HCT116 (cell line): ENCODE measurements around the gene GALM. TPM values are rescaled to one million over a fixed set of nuclear protein-coding genes. Genes with fewer than 3 reads are reported as not detected.

Experiments used
- ATAC-seq: fragments of 200-7000 bp; cut with Tn5 transposase; 2 replicates; pipeline ENCODE4 v1.9.1; 2020; ENCODE audit warnings: mild to moderate bottlenecking, moderate library complexity
- BruUV-seq: library from RNA; stranded (reverse); fragments of 400-500 nt; replicated peaks from 2 replicates; lab custom pipeline; 2021; lab: Mats Ljungman, UMichigan
- CTCF ChIA-PET: fragments of 300-600 bp; sonication (Branson Sonifier 250); formaldehyde crosslinking; loops from one replicate; lab custom pipeline; 2021; ENCODE audit warnings: antibody characterized with exemption; lab: Charles Lee
- POLR2A ChIA-PET: fragments of 300-600, 350-600 bp; sonication (Branson Sonifier 250); formaldehyde crosslinking; loops from one replicate; lab custom pipeline; 2021; ENCODE audit warnings: antibody characterized with exemption; lab: Charles Lee
- RAD21 ChIA-PET, 2 experiments: fragments of 300-600 bp; sonication (Branson Sonifier 250); formaldehyde crosslinking; loops; one replicate each; lab custom pipeline; 2023; ENCODE audit warnings: low total read pairs in 2 of 2; ENCODE audit not compliant: uncharacterized antibody in 2 of 2, unreplicated experiment in 2 of 2, low non-redundant PET in 1 of 2; lab: Charles Lee
- DNase-seq: peaks from one replicate; pipeline ENCODE4 v3.0.0-alpha.2; 2010; ENCODE audit warnings: low read depth, low spot score
- H2AFZ ChIP-seq: fragments of 200-600 bp; shearing (Covaris generic), sonication (generic); 2 replicates; pipeline ENCODE4 v1.6.1; 2017; ENCODE audit warnings: low read depth, mixed run types, mixed read lengths, antibody characterized with exemption, low read length; ENCODE audit not compliant: poor library complexity, severe bottlenecking
- H3K27ac ChIP-seq: 2 replicates; pipeline ENCODE4 v1.5.1; 2012; ENCODE audit warnings: low read depth, low read length
- H3K27me3 ChIP-seq: fragments of 200-600 bp; sonication (generic); 2 replicates; pipeline ENCODE4 v1.6.1; 2016; ENCODE audit warnings: mixed run types, low read length, mixed read lengths; ENCODE audit not compliant: insufficient read depth
- H3K36me3 ChIP-seq, 2 experiments: fragments of 200-500 bp in 1 of 2; fragments of 200-600 bp in 1 of 2; sonication (Bioruptor generic) in 1 of 2; sonication (generic) in 1 of 2; 2 replicates each; pipeline versions ENCODE4 v1.5.1 to v1.6.1; 2014 to 2016; ENCODE audit warnings: low read length in 2 of 2, inconsistent platforms in 1 of 2, mixed read lengths in 1 of 2, mixed run types in 1 of 2; ENCODE audit not compliant: insufficient read depth in 2 of 2, control insufficient read depth in 1 of 2
- H3K4me1 ChIP-seq, 2 experiments: fragments of 200-600 bp in 1 of 2; sonication (generic) in 1 of 2; 2 replicates each; pipeline versions ENCODE4 v1.5.1 to v1.6.1; 2012 to 2017; ENCODE audit warnings: low read length in 2 of 2, inconsistent platforms in 1 of 2, mild to moderate bottlenecking in 1 of 2, mixed read lengths in 1 of 2, mixed run types in 1 of 2, moderate library complexity in 1 of 2; ENCODE audit not compliant: insufficient read depth in 2 of 2, control insufficient read depth in 1 of 2
- H3K4me2 ChIP-seq: fragments of 200-600 bp; sonication (generic); 2 replicates; pipeline ENCODE4 v1.6.1; 2017; ENCODE audit warnings: mixed run types, low read length, mixed read lengths
- H3K4me3 ChIP-seq, 2 experiments: fragments of 200-600 bp in 1 of 2; sonication (generic) in 1 of 2; replicated peaks in 1 of 2; 2 replicates each; pipeline ENCODE4 v1.5.1; 2011 to 2016; ENCODE audit warnings: low read length in 2 of 2, control low read depth in 1 of 2, low read depth in 1 of 2, mild to moderate bottlenecking in 1 of 2, mixed read lengths in 1 of 2, mixed run types in 1 of 2
- H3K79me2 ChIP-seq: fragments of 200-600 bp; sonication (generic); 2 replicates; pipeline ENCODE4 v1.6.1; 2017; ENCODE audit warnings: mild to moderate bottlenecking, mixed run types, low read length, moderate library complexity, mixed read lengths; ENCODE audit not compliant: insufficient read depth
- H3K9ac ChIP-seq: fragments of 200-600 bp; sonication (generic); 2 replicates; pipeline ENCODE4 v1.6.1; 2016; ENCODE audit warnings: low read length, mixed read lengths
- H3K9me2 ChIP-seq: fragments of 200-600 bp; sonication (generic), shearing (Covaris generic); 2 replicates; pipeline ENCODE4 v1.6.1; 2017; ENCODE audit warnings: mixed run types, mild to moderate bottlenecking, moderate library complexity; ENCODE audit not compliant: insufficient read depth
- H3K9me3 ChIP-seq, 2 experiments: fragments of 200-500 bp in 1 of 2; fragments of 200-600 bp in 1 of 2; sonication (Bioruptor generic) in 1 of 2; sonication (generic) in 1 of 2; 2 replicates each; pipeline ENCODE4 v1.6.1; 2014 to 2017; ENCODE audit warnings: low read length in 2 of 2, mixed read lengths in 2 of 2, inconsistent platforms in 1 of 2, low read depth in 1 of 2, mild to moderate bottlenecking in 1 of 2, mixed run types in 1 of 2, moderate library complexity in 1 of 2; ENCODE audit not compliant: control insufficient read depth in 1 of 2, insufficient read depth in 1 of 2
- H4K20me1 ChIP-seq: fragments of 200-600 bp; sonication (generic), shearing (Covaris generic); 2 replicates; pipeline ENCODE4 v1.6.1; 2017; ENCODE audit warnings: mixed run types, mild to moderate bottlenecking, moderate library complexity; ENCODE audit not compliant: insufficient read depth
- CBX3 ChIP-seq: IDR thresholded peaks from 2 replicates; pipeline ENCODE4 v1.6.1; 2012; ENCODE audit warnings: low read depth
- CEBPB ChIP-seq: IDR thresholded peaks from 2 replicates; pipeline ENCODE4 v1.6.1; 2012; ENCODE audit warnings: low read depth
- CTCF ChIP-seq, 3 experiments: fragments of 200-600 bp in 1 of 3; sonication (generic) in 1 of 3; IDR thresholded peaks in 2 of 3; conservative IDR thresholded peaks in 1 of 3; 2 replicates each; pipeline ENCODE4 v1.5.1; 2012 to 2017; ENCODE audit warnings: low read depth in 2 of 3, low read length in 2 of 3, antibody characterized with exemption in 1 of 3, borderline replicate concordance in 1 of 3, control low read depth in 1 of 3, mild to moderate bottlenecking in 1 of 3, mixed read lengths in 1 of 3, mixed run types in 1 of 3, moderate library complexity in 1 of 3; ENCODE audit not compliant: insufficient read depth in 1 of 3
- EGR1 ChIP-seq: IDR thresholded peaks from 2 replicates; pipeline ENCODE4 v1.6.1; 2012; ENCODE audit warnings: low read depth
- ELF1 ChIP-seq: IDR thresholded peaks from 2 replicates; pipeline ENCODE4 v1.6.1; 2012; ENCODE audit warnings: low read depth, borderline replicate concordance
- EZH2phosphoT487 ChIP-seq: fragments of 200-600 bp; IDR thresholded peaks from 2 replicates; pipeline ENCODE4 v1.6.1; 2018; ENCODE audit warnings: antibody characterized with exemption, borderline replicate concordance
- FOSL1 ChIP-seq: IDR thresholded peaks from 2 replicates; pipeline ENCODE4 v1.6.1; 2012; ENCODE audit warnings: low read depth
- JUND ChIP-seq: IDR thresholded peaks from 2 replicates; pipeline ENCODE4 v1.6.1; 2012
- MAX ChIP-seq: IDR thresholded peaks from 2 replicates; pipeline ENCODE4 v1.6.1; 2012
- REST ChIP-seq: IDR thresholded peaks from 2 replicates; pipeline ENCODE4 v1.6.1; 2012; ENCODE audit warnings: low read depth
- SIN3A ChIP-seq: IDR thresholded peaks from 2 replicates; pipeline ENCODE4 v1.6.1; 2012; ENCODE audit warnings: low read depth
- SP1 ChIP-seq: IDR thresholded peaks from 2 replicates; pipeline ENCODE4 v1.6.1; 2012; ENCODE audit warnings: low read depth
- SRF ChIP-seq: IDR thresholded peaks from 2 replicates; pipeline ENCODE4 v1.6.1; 2012; ENCODE audit warnings: low read depth
- YY1 ChIP-seq: IDR thresholded peaks from 2 replicates; pipeline ENCODE4 v1.6.1; 2011; ENCODE audit warnings: low read length, low read depth, moderate library complexity, mild to moderate bottlenecking; ENCODE audit not compliant: insufficient replicate concordance; ENCODE audit errors: extremely low read depth
- ZBTB33 ChIP-seq: IDR thresholded peaks from 2 replicates; pipeline ENCODE4 v1.6.1; 2011; ENCODE audit warnings: mild to moderate bottlenecking, low read length, moderate library complexity; ENCODE audit not compliant: insufficient replicate concordance; ENCODE audit errors: extremely low read depth
- ZFX ChIP-seq: fragments of 450-650 bp; IDR thresholded peaks from 2 replicates; pipeline ENCODE4 v1.6.1; 2017
- ZNF274 ChIP-seq: fragments of 200-500 bp; sonication (Bioruptor generic); IDR thresholded peaks from 2 replicates; pipeline ENCODE4 v1.6.1; 2014; ENCODE audit warnings: mild to moderate bottlenecking, low read depth, low read length, inconsistent platforms
- intact Hi-C: fragments of 100-400 bp; cut with micrococcal nuclease; formaldehyde crosslinking; loops from 2 replicates; pipeline ENCODE4 v1.10.0; 2022
- total RNA-seq: library from RNA; stranded (reverse); gene quantifications from one replicate; pipeline ENCODE4 v1.2.1, GENCODE V29; 2021; ENCODE audit not compliant: unreplicated experiment

The GALM gene
- total RNA-seq, 1 experiment from 2014 or later: 10.2 TPM

GRCh38 chr2:38776531-38776930, 110.6 kb downstream of the GALM start:
- CTCF ChIA-PET: no interaction called here

More at GRCh38 chr2:38776531-38776930, 110.6 kb downstream of the GALM start:
- ATAC-seq (no peak), DNase-seq (no peak)
- no peak overlapping the region for H3K4me2 ChIP-seq
- intact Hi-C loops: no loop called here
- TF ChIP-seq ZBTB33: no peak
- TF ChIP-seq FOSL1: no peak
- no peak for TF ChIP-seq SIN3A
- no peak for TF ChIP-seq REST
- no peak for TF ChIP-seq JUND
- no peak for TF ChIP-seq EGR1
- no peak for TF ChIP-seq SP1
- TF ChIP-seq CBX3: no peak
- TF ChIP-seq ZFX: no peak
- TF ChIP-seq YY1: no peak
- TF ChIP-seq EZH2phosphoT487: no peak
- no peak for TF ChIP-seq CTCF (IDR thresholded peaks at IDR 0.05 in 2 of 3, conservative IDR thresholded peaks at IDR 0.05 in 1 of 3; ENCODE audit: borderline replicate concordance in 1 of 3, insufficient read depth in 1 of 3, low read depth in 2 of 3, low read length in 2 of 3)
- TF ChIP-seq MAX: no peak
- no peak for TF ChIP-seq SRF
- no peak for TF ChIP-seq CEBPB
- no peak for TF ChIP-seq ELF1
- no peak for TF ChIP-seq ZNF274
- H4K20me1 ChIP-seq: no peaks in the 10 kb centered on the region
- H3K4me1 ChIP-seq: peaks cover 0 to 7% of the 10 kb centered on the region in 2 experiments; a peak in 2 of 4 replicates
- ChIA-PET POLR2A (no interaction called here), RAD21 (no interaction called here)
- H2AFZ ChIP-seq: no peak overlapping the region
- H3K9ac ChIP-seq: no peak overlapping the region
- H3K9me3 ChIP-seq: no peaks in the 10 kb centered on the region
- peaks cover 3 to 11% of the 10 kb centered on the region in 2 experiments; a peak in 2 of 4 replicates for H3K36me3 ChIP-seq
- H3K4me3 ChIP-seq: no peak overlapping the region
- no peak overlapping the region for H3K27ac ChIP-seq
- no peaks in the 10 kb centered on the region for H3K9me2 ChIP-seq
- peaks cover 13% of the 10 kb centered on the region for H3K79me2 ChIP-seq
- BruUV-seq: no TSS peak
- no peaks in the 10 kb centered on the region for H3K27me3 ChIP-seq
